HG03457 (cell line): Measurements from ENCODE around the gene C1QL1.

ENCODE experiments used
- ATAC-seq: cut with Tn5 transposase; IDR thresholded peaks from one replicate; pipeline ENCODE4 v1.9.1; 2021; ENCODE audit warnings: moderate number of reproducible peaks; ENCODE audit not compliant: unreplicated experiment

The C1QL1 gene

GRCh38 chr17:44915862-44916780, 52.0 kb downstream of the C1QL1 start:
- no peak for ATAC-seq

GRCh38 chr17:44915321-44915726, 52.8 kb downstream of the C1QL1 start, which contains the start of gene GFAP:
TSS of gene GFAP (minus strand) at chr17:44915500. CDS start at chr17:44915486, 14 bp downstream.
- no peak for ATAC-seq

GRCh38 chr17:44914698-44915271, 53.3 kb downstream of the C1QL1 start:
- ATAC-seq, result no peak

GRCh38 chr17:44914148-44914547, 54.0 kb downstream of the C1QL1 start:
- no peak for ATAC-seq

- no peak for ATAC-seq
Measured at GRCh38 chr17:44913676-44914075, 54.4 kb downstream of the C1QL1 start.

GRCh38 chr17:44912763-44913544, 55.1 kb downstream of the C1QL1 start:
- ATAC-seq, result no peak

GRCh38 chr17:44911133-44912001, 56.7 kb downstream of the C1QL1 start:
- ATAC-seq, result no peak

GRCh38 chr17:44910231-44911106, 57.6 kb downstream of the C1QL1 start:
- no peak for ATAC-seq
